ENCODE results near the gene DAAM1.
A peak's percentile ranks its signal among the peaks of the same experiment; 100 is the strongest.

DNA sequence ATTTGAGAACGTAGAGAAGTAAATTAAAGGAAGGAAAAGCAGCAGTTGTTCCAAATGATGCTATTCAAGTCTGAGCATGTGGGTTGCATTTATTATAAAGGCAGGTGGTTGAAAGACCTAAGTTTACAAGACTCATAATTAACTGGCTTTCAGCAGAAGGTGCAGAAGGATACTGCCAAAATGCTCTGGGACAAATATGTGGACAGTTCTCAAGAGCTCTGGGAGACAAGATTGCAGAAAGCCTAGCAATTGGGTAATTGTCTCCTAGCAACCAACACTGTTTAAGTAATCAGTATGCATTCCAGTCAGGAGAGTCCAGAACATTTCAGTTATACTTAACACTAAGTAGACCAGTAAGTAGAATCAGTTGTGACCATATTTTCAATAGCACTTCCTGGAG is 145.2 kb downstream of the DAAM1 start:
- TF ChIP-seq, protein P1, sequence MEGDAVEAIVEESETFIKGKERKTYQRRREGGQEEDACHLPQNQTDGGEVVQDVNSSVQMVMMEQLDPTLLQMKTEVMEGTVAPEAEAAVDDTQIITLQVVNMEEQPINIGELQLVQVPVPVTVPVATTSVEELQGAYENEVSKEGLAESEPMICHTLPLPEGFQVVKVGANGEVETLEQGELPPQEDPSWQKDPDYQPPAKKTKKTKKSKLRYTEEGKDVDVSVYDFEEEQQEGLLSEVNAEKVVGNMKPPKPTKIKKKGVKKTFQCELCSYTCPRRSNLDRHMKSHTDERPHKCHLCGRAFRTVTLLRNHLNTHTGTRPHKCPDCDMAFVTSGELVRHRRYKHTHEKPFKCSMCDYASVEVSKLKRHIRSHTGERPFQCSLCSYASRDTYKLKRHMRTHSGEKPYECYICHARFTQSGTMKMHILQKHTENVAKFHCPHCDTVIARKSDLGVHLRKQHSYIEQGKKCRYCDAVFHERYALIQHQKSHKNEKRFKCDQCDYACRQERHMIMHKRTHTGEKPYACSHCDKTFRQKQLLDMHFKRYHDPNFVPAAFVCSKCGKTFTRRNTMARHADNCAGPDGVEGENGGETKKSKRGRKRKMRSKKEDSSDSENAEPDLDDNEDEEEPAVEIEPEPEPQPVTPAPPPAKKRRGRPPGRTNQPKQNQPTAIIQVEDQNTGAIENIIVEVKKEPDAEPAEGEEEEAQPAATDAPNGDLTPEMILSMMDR (IDR thresholded peaks at IDR 0.05), result no peak
- TF ChIP-seq POLR2A (IDR thresholded peaks at IDR 0.05), result no peak
- TF ChIP-seq EP300 (IDR thresholded peaks at IDR 0.05), result peak in 1 of 2 donors; percentile 75
